HUDEP-2 (cell line): ENCODE results near the gene GCDH.
A peak's percentile ranks its signal among the peaks of the same experiment; 100 is the strongest.

Source experiments
- DNase-seq, 76 experiments: peaks; one replicate each; lab custom pipeline; 2025; ENCODE audit not compliant: unreplicated experiment in 76 of 76; lab: John Stamatoyannopoulos, UW

GCDH gene

GRCh38 chr19:12937927-12938778 is 47.2 kb downstream of the GCDH start, which contains the start of gene CALR:
Gene CALR, plus strand, starts transcription at chr19:12938609. Its CDS starts 71 bp downstream, at chr19:12938680.
- DNase-seq = peak; percentile 93 to 100 (median 100)

GRCh38 chr19:12938779-12939601 is 48.0 kb downstream of the GCDH start:
- DNase-seq = peak in 20 of 76 experiments; percentile 22 to 68 (median 44)

- no peak for DNase-seq
Observed at GRCh38 chr19:12939975-12940423, 49.0 kb downstream of the GCDH start.

GRCh38 chr19:12940897-12941296 is 49.9 kb downstream of the GCDH start:
- no peak for DNase-seq

- DNase-seq = no peak
Observed at GRCh38 chr19:12943437-12944044, 52.6 kb downstream of the GCDH start.

GRCh38 chr19:12944104-12944674 is 53.2 kb downstream of the GCDH start:
- DNase-seq = no peak

- peak in 75 of 76 experiments; percentile 72 to 100 (median 99) for DNase-seq
Observed at GRCh38 chr19:12945479-12946091, 54.6 kb downstream of the GCDH start, which contains the start of gene RAD23A. Gene RAD23A, plus strand, starts transcription at chr19:12945862. Its CDS starts 87 bp downstream, at chr19:12945949.

- peak in 64 of 76 experiments; percentile 35 to 81 (median 68) for DNase-seq
Observed at GRCh38 chr19:12946092-12946721, 55.2 kb downstream of the GCDH start.

GRCh38 chr19:12946731-12947496 is 56.0 kb downstream of the GCDH start:
- DNase-seq = peak in 2 of 76 experiments; percentile 41 to 50

GRCh38 chr19:12947702-12948611 is 57.0 kb downstream of the GCDH start:
- DNase-seq = peak in 75 of 76 experiments; percentile 76 to 100 (median 99)

GRCh38 chr19:12948612-12949362 is 57.8 kb downstream of the GCDH start:
- DNase-seq = peak in 1 of 76 experiments; percentile 10
